ENCODE data around the gene JMY. TPM values are rescaled to one million over a fixed set of nuclear protein-coding genes. Genes with fewer than 3 reads are reported as not detected.

The JMY gene
- total and polyA plus RNA-seq, 2 of the 8 experiments (the other 6 are each of a cell fraction or from before 2014, with no cell fraction given), result 2.8 to 13.9 TPM

DNA sequence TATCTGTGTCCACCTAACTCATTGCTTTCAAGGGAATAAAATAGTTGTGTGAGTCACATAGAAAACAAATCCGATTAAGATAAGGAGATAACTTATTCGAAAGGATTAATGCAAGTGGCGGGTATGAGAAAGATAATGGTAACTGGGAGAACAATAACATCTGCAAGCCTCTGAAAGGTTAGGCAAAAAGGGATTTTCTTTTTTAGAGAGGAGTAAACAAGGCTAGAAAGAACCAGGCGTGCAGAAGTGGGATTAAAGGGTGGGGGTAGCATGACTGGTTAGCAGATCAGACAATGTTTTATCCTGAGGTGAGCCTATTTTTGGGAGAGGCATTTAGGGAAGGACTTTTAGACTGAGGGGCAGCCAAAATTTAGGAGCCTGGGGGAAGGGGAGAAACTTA is 34.7 kb upstream of the JMY start:
- Histone ChIP-seq H3K9ac (replicated peaks in 1 of 4; ENCODE audit: extremely low read depth in 1 of 4, low read depth in 3 of 4, low read length in 3 of 4) (no peak overlapping the region), H3K14ac (ENCODE audit: insufficient read length) (no peak overlapping the region), H3K23me2 (ENCODE audit: low read depth, low read length) (no peaks in the 10 kb centered on the region), H3K36me3 (ENCODE audit: control insufficient read depth in 2 of 4, insufficient read depth in 4 of 4, low read length in 3 of 4) (no peaks in the 10 kb centered on the region), H4K91ac (replicated peaks; ENCODE audit: insufficient read length, low read length) (no peak overlapping the region), H3K79me2 (ENCODE audit: control insufficient read depth in 1 of 2, insufficient read depth in 2 of 2, low read length in 2 of 2) (no peaks in the 10 kb centered on the region), H3K79me1 (ENCODE audit: low read depth, low read length) (no peaks in the 10 kb centered on the region), H3K56ac (replicated peaks; ENCODE audit: insufficient read length, low read depth, low read length) (no peak overlapping the region), H3K23ac (ENCODE audit: insufficient read length) (no peak overlapping the region), H3K4me1 (replicated peaks in 1 of 4; ENCODE audit: control insufficient read depth in 3 of 4, insufficient read depth in 4 of 4, low read length in 3 of 4) (no peaks in the 10 kb centered on the region), H2AFZ (ENCODE audit: low read length) (no peak overlapping the region), H2BK12ac (ENCODE audit: low read depth, low read length) (no peak overlapping the region), H2BK15ac (ENCODE audit: low read length) (no peak overlapping the region), H2AK5ac (ENCODE audit: low read depth, low read length) (no peak overlapping the region), H4K20me1 (replicated peaks in 1 of 2; ENCODE audit: control insufficient read depth in 1 of 2, insufficient read depth in 2 of 2, low read length in 2 of 2) (no peaks in the 10 kb centered on the region), H2BK120ac (replicated peaks; ENCODE audit: low read depth, low read length) (no peak overlapping the region), H4K8ac (ENCODE audit: extremely low read depth, insufficient read depth, low read length) (no peak overlapping the region), H3K4me3 (ENCODE audit: extremely low read depth in 1 of 4, insufficient read depth in 2 of 4, low read depth in 3 of 4, low read length in 4 of 4) (no peak overlapping the region), H3K9me3 (ENCODE audit: insufficient read depth in 2 of 2, low read depth in 1 of 2, low read length in 1 of 2) (no peaks in the 10 kb centered on the region), H3K18ac (ENCODE audit: extremely low read depth, low read length) (no peak overlapping the region), H2BK20ac (ENCODE audit: low read length) (no peak overlapping the region), H3K4ac (replicated peaks; ENCODE audit: insufficient read length, low read depth, low read length) (no peak overlapping the region), H2BK5ac (ENCODE audit: low read depth, low read length) (no peak overlapping the region), H4K5ac (ENCODE audit: insufficient read length, low read depth, low read length) (no peak overlapping the region), H3K4me2 (ENCODE audit: insufficient read depth in 1 of 2, low read depth in 2 of 2, low read length in 2 of 2) (no peak overlapping the region), H3K27ac (ENCODE audit: low read depth, low read length) (no peak overlapping the region), H3K27me3 (replicated peaks in 1 of 4; ENCODE audit: control insufficient read depth in 3 of 4, extremely low read depth in 1 of 4, insufficient read depth in 3 of 4, low read length in 3 of 4) (no peaks in the 10 kb centered on the region)
- 83% methylated on average over 4 of the region's 4 CpGs; no CpG with 5 or more reads in 1 of the 2 experiments for WGBS, 2 experiments (ENCODE audit: extremely low coverage in 1 of 2, insufficient coverage in 1 of 2, insufficient read length in 1 of 2, insufficient replicate concordance in 2 of 2, low coverage in 1 of 2, low lambda C conversion rate in 2 of 2, missing lambda C conversion rate in 1 of 2)
- CTCF ChIA-PET (ENCODE audit: partially characterized antibody), result interaction anchor here (1.2 to 1.8 kb wide), 4 partner anchors 14 to 177 kb away, joined by 3 to 8 read pairs (median 4); no protein-coding TSS in a partner anchor
- POLR2A ChIA-PET (ENCODE audit: partially characterized antibody), result no interaction called here
- FAIRE-seq, result no peak
- DNase-seq (ENCODE audit: low read depth in 1 of 2, low spot score in 2 of 2), result no peak
- no peak for TF ChIP-seq RFX5 (IDR thresholded peaks at IDR 0.05; ENCODE audit: borderline replicate concordance, low read depth, low read length)
- no peak for TF ChIP-seq TEAD4 (IDR thresholded peaks at IDR 0.05; ENCODE audit: low read depth, low read length)
- TF ChIP-seq CHD1 (IDR thresholded peaks at IDR 0.05; ENCODE audit: low read depth, low read length), result no peak
- TF ChIP-seq, protein P1, sequence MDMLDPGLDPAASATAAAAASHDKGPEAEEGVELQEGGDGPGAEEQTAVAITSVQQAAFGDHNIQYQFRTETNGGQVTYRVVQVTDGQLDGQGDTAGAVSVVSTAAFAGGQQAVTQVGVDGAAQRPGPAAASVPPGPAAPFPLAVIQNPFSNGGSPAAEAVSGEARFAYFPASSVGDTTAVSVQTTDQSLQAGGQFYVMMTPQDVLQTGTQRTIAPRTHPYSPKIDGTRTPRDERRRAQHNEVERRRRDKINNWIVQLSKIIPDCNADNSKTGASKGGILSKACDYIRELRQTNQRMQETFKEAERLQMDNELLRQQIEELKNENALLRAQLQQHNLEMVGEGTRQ (IDR thresholded peaks at IDR 0.05; ENCODE audit: low read length), result no peak
- no peak for TF ChIP-seq POLR2AphosphoS5 (IDR thresholded peaks at IDR 0.05; ENCODE audit: low read depth, low read length)
- no peak for TF ChIP-seq FOSL1 (IDR thresholded peaks at IDR 0.05; ENCODE audit: insufficient read depth, low read depth, low read length)
- no peak for TF ChIP-seq MAFK (IDR thresholded peaks at IDR 0.05; ENCODE audit: low read depth, low read length)
- no peak for TF ChIP-seq CBX5 (IDR thresholded peaks at IDR 0.05; ENCODE audit: low read depth, low read length)
- no peak for TF ChIP-seq CBX8 (IDR thresholded peaks at IDR 0.05; ENCODE audit: borderline replicate concordance, low read depth, low read length)
- TF ChIP-seq TAF7 (optimal IDR thresholded peaks at IDR 0.05; ENCODE audit: borderline replicate concordance, low read depth, low read length), result no peak
- no peak for TF ChIP-seq CEBPB (IDR thresholded peaks at IDR 0.05; ENCODE audit: low read depth, low read length)
- TF ChIP-seq SP2 (IDR thresholded peaks at IDR 0.05; ENCODE audit: low read length), result no peak
- TF ChIP-seq PHF8 (conservative IDR thresholded peaks at IDR 0.05; ENCODE audit: low read depth, low read length), result no peak
- TF ChIP-seq GABPA (IDR thresholded peaks at IDR 0.05; ENCODE audit: borderline replicate concordance, insufficient read depth, low read length), result no peak
